Breast epithelium (tissue), 3 donors: ENCODE results near the gene CCBE1.

Experiments used
- POLR2A ChIP-seq: fragments of 450-650 bp; IDR thresholded peaks from one replicate; pipeline ENCODE4 v1.6.1; 2016; ENCODE audit warnings: antibody characterized with exemption, mild to moderate bottlenecking, moderate library complexity
- TF ChIP-seq, protein P1 (sequence below), 3 donors: fragments of 450-650 bp; IDR thresholded peaks; one replicate each; pipeline ENCODE4 v1.5.1; 2016 to 2017; ENCODE audit warnings: antibody characterized with exemption in 3 of 3, mild to moderate bottlenecking in 3 of 3, moderate library complexity in 3 of 3

DNA sequence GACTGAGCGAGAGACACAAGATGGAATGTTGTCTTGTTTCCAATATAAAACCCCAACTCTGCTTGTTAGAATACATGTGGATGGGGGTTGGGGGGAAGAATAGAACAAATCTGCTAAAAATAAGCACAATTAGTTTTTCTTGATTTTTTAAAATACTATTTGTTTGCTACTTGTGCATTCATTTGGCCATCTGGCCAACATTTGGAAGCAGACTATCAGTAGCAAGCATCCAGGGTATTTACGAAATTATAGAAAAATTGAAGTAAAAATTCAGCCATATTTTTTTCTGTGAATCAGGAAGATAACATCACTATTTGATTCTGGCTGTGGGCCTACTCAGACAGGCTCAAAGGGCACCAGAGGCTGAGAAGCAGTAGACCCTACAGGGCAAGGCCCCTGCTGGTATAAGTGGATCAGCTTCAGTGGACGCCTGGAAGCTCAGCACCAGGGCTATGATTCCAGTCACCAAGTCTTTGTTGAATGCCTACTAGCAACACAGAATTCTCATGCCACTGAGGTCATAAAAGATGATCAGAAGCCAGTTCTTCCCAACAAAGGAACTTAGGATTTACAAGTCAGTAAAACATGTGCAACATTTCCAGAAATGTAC lies 133.9 kb downstream of the CCBE1 start:
- TF ChIP-seq, protein P1, sequence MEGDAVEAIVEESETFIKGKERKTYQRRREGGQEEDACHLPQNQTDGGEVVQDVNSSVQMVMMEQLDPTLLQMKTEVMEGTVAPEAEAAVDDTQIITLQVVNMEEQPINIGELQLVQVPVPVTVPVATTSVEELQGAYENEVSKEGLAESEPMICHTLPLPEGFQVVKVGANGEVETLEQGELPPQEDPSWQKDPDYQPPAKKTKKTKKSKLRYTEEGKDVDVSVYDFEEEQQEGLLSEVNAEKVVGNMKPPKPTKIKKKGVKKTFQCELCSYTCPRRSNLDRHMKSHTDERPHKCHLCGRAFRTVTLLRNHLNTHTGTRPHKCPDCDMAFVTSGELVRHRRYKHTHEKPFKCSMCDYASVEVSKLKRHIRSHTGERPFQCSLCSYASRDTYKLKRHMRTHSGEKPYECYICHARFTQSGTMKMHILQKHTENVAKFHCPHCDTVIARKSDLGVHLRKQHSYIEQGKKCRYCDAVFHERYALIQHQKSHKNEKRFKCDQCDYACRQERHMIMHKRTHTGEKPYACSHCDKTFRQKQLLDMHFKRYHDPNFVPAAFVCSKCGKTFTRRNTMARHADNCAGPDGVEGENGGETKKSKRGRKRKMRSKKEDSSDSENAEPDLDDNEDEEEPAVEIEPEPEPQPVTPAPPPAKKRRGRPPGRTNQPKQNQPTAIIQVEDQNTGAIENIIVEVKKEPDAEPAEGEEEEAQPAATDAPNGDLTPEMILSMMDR (IDR thresholded peaks at IDR 0.05) = no peak
- TF ChIP-seq POLR2A = no peak
